ENCODE measurements around the gene EEF1G.

EEF1G gene

DNA sequence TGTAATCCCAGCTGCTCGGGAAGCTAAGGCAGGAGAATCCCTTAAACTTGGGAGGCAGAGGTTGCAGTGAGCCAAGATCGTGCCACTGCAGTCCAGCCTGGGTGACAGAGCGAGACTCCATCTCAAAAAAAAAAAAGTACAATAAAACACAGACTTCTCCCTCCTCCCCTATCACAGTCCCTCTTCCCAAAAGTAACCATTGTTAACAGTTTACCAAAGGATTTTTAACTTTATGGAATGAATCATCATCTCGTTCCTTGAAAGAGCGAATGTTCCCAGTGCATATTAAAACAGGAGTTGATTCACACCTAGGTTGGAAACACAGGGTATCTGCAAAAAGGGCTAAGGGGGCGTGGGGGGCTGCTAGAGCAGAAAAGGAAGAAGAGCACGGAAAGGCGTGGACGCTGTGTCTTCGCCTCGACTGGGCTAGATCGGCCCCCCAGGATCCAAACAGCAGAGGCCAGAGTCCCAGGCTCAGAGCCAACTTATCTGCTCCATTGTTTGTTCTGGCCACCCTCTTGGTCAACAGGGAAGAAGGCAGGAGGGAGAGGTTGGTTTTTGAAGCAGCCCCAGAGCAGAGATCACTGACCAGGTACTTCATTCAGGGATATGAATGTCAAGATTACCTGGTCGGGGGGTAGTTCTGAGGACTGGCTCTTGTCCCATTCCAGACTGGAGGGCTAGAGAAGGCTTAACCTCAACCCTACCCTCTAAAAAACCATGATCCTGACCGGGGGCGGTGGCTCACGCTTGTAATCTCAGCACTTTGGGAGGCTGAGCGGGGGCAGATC, 25.0 kb downstream of the EEF1G start:
- TF ChIP-seq, protein P1, sequence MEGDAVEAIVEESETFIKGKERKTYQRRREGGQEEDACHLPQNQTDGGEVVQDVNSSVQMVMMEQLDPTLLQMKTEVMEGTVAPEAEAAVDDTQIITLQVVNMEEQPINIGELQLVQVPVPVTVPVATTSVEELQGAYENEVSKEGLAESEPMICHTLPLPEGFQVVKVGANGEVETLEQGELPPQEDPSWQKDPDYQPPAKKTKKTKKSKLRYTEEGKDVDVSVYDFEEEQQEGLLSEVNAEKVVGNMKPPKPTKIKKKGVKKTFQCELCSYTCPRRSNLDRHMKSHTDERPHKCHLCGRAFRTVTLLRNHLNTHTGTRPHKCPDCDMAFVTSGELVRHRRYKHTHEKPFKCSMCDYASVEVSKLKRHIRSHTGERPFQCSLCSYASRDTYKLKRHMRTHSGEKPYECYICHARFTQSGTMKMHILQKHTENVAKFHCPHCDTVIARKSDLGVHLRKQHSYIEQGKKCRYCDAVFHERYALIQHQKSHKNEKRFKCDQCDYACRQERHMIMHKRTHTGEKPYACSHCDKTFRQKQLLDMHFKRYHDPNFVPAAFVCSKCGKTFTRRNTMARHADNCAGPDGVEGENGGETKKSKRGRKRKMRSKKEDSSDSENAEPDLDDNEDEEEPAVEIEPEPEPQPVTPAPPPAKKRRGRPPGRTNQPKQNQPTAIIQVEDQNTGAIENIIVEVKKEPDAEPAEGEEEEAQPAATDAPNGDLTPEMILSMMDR (IDR thresholded peaks at IDR 0.05; ENCODE audit: low read length): no peak
- TF ChIP-seq EZH2phosphoT487 (IDR thresholded peaks at IDR 0.05; ENCODE audit: low read length) (no peak), EZH2 (optimal IDR thresholded peaks at IDR 0.05; ENCODE audit: low read depth, low read length) (no peak)
- Histone ChIP-seq H2AFZ (ENCODE audit: low read length) (no peak overlapping the region), H3K9me2 (replicated peaks; ENCODE audit: insufficient read depth, low read length) (no peaks in the 10 kb centered on the region), H3K9ac (ENCODE audit: low read length) (no peak overlapping the region), H3F3A (ENCODE audit: insufficient read depth, low read length) (peaks cover 16% of the 10 kb centered on the region), H3K36me3 (replicated peaks; ENCODE audit: insufficient read depth, low read length) (no peaks in the 10 kb centered on the region), H4K20me1 (ENCODE audit: insufficient read depth, low read length) (no peaks in the 10 kb centered on the region), H3K4me1 (ENCODE audit: low read length) (peaks cover 36% of the 10 kb centered on the region), H3K27ac (ENCODE audit: low read length) (no peak overlapping the region), H3K27me3 (replicated peaks; ENCODE audit: insufficient read depth, low read length) (peaks cover 34% of the 10 kb centered on the region), H3K4me2 (ENCODE audit: low read depth, low read length) (no peak overlapping the region), H3K79me2 (ENCODE audit: low read length) (peaks cover 5% of the 10 kb centered on the region; the same call in 1 of the 2 replicates), H3K4me3 (ENCODE audit: low read length) (no peak overlapping the region), H3K9me3 (replicated peaks; ENCODE audit: insufficient read depth, low read length) (no peaks in the 10 kb centered on the region)
- DNase-seq: no peak

DNA sequence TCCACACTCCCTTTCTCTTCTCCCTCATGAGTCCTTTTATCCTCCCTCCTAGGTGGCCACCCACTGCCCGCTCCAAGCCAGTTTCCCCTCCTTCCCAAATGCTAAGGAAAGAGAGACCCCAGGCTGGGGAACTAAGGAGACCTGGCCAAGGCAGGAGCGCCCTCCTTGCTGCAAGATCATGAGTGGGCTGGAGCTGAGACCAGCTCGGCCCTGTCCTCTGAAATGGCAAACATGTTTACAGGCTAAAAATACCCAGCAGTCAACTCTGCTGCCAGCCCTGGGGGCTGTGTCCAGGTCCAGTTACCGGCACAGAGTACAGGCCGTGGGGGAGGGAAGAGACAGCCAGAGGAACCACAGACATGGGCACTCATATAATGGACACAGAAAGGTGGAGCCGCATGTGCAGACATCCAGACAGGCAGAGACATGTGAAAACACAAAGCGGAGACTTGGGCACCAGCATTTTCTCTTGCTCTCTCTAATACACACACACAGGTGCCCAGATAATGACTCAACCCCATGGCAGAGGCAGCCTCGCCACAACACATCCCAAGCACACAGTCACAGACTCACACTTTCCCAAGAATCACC, 25.9 kb downstream of the EEF1G start:
- Histone ChIP-seq H4K20me1 (ENCODE audit: insufficient read depth, low read length) (no peaks in the 10 kb centered on the region), H3K27me3 (replicated peaks; ENCODE audit: insufficient read depth, low read length) (peaks cover 34% of the 10 kb centered on the region), H3K4me3 (ENCODE audit: low read length) (no peak overlapping the region), H3K79me2 (ENCODE audit: low read length) (peaks cover 5% of the 10 kb centered on the region; the same call in 1 of the 2 replicates), H3K4me2 (ENCODE audit: low read depth, low read length) (no peak overlapping the region), H3K4me1 (ENCODE audit: low read length) (peaks cover 35% of the 10 kb centered on the region), H2AFZ (ENCODE audit: low read length) (no peak overlapping the region), H3K9me3 (replicated peaks; ENCODE audit: insufficient read depth, low read length) (no peaks in the 10 kb centered on the region), H3K36me3 (replicated peaks; ENCODE audit: insufficient read depth, low read length) (no peaks in the 10 kb centered on the region), H3F3A (ENCODE audit: insufficient read depth, low read length) (peaks cover 14% of the 10 kb centered on the region), H3K9me2 (replicated peaks; ENCODE audit: insufficient read depth, low read length) (no peaks in the 10 kb centered on the region), H3K9ac (ENCODE audit: low read length) (no peak overlapping the region), H3K27ac (ENCODE audit: low read length) (no peak overlapping the region)
- no peak for DNase-seq
- TF ChIP-seq EZH2phosphoT487 (IDR thresholded peaks at IDR 0.05; ENCODE audit: low read length) (no peak), EZH2 (optimal IDR thresholded peaks at IDR 0.05; ENCODE audit: low read depth, low read length) (no peak)
- TF ChIP-seq, protein P1 (IDR thresholded peaks at IDR 0.05; ENCODE audit: low read length): no peak

DNA sequence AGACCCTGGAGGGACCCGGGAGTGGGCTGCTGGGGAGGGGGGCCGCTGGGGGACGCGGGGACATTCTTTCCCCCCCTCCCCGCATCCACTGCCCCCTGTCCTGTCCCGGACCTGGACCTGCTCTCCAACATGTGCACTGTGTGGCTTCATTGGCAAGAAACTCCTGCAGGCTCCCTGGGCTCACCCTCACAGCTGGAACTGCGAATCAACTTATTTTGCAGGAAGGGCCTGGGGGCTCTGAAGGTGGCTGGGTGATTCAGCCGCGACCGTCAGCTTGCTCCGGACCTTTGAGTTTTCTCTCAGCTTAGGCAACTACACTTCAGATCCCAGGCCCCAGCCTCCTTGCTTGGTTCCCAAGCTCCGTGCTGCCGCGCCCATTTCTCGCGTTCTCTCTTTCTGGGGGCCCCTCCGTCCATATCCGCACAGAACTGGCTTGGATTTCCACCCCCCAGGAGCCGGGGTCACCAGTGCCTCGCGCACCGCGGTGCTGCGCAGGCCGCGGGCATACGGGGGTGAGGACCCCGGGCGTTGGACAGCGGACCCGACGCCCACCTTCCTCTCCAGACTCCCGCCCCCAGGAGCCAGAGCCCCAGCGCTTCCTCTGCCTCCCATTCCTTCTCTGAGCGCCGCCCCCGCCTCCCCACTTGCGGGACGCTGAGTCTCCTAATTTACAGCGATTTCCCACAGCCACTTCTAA, 26.6 kb downstream of the EEF1G start:
- H4K20me1 ChIP-seq (ENCODE audit: insufficient read depth, low read length): no peaks in the 10 kb centered on the region
- no peak overlapping the region for H3K9ac ChIP-seq (ENCODE audit: low read length)
- no peak overlapping the region for H2AFZ ChIP-seq (ENCODE audit: low read length)
- no peaks in the 10 kb centered on the region for H3K9me3 ChIP-seq (replicated peaks; ENCODE audit: insufficient read depth, low read length)
- no peaks in the 10 kb centered on the region for H3K36me3 ChIP-seq (replicated peaks; ENCODE audit: insufficient read depth, low read length)
- TF ChIP-seq EZH2 (optimal IDR thresholded peaks at IDR 0.05; ENCODE audit: low read depth, low read length) (no peak), EZH2phosphoT487 (IDR thresholded peaks at IDR 0.05; ENCODE audit: low read length) (no peak)
- peaks cover 34% of the 10 kb centered on the region for H3K27me3 ChIP-seq (replicated peaks; ENCODE audit: insufficient read depth, low read length)
- no peaks in the 10 kb centered on the region for H3K9me2 ChIP-seq (replicated peaks; ENCODE audit: insufficient read depth, low read length)
- peak overlapping the region; percentile 99 for H3K4me2 ChIP-seq (ENCODE audit: low read depth, low read length)
- H3F3A ChIP-seq (ENCODE audit: insufficient read depth, low read length): peaks cover 7% of the 10 kb centered on the region
- no peak overlapping the region for H3K27ac ChIP-seq (ENCODE audit: low read length)
- H3K79me2 ChIP-seq (ENCODE audit: low read length): peaks cover 9% of the 10 kb centered on the region
- no peak for DNase-seq
- H3K4me3 ChIP-seq (ENCODE audit: low read length): peak overlapping the region; percentile 79; the same call in 1 of the 2 replicates
- H3K4me1 ChIP-seq (ENCODE audit: low read length): peaks cover 34% of the 10 kb centered on the region
